GM18870 (cell line): ENCODE data around the gene PCDHGA11.
"Not testable (repeated sequence)": the region's sequence is repeated elsewhere in the genome, so short reads cannot be mapped to it uniquely, and the experiment has no call there.

Experiments used
- ATAC-seq: cut with Tn5 transposase; IDR thresholded peaks from one replicate; pipeline ENCODE4 v1.9.1; 2021; ENCODE audit warnings: moderate library complexity; ENCODE audit not compliant: unreplicated experiment

PCDHGA11 gene

GRCh38 chr5:141420855-141421488 lies at the start of gene PCDHGA11:
Gene PCDHGA11 (plus strand): TSS chr5:141421051. CDS start chr5:141421228, 177 bp downstream.
- ATAC-seq = no peak

DNA sequence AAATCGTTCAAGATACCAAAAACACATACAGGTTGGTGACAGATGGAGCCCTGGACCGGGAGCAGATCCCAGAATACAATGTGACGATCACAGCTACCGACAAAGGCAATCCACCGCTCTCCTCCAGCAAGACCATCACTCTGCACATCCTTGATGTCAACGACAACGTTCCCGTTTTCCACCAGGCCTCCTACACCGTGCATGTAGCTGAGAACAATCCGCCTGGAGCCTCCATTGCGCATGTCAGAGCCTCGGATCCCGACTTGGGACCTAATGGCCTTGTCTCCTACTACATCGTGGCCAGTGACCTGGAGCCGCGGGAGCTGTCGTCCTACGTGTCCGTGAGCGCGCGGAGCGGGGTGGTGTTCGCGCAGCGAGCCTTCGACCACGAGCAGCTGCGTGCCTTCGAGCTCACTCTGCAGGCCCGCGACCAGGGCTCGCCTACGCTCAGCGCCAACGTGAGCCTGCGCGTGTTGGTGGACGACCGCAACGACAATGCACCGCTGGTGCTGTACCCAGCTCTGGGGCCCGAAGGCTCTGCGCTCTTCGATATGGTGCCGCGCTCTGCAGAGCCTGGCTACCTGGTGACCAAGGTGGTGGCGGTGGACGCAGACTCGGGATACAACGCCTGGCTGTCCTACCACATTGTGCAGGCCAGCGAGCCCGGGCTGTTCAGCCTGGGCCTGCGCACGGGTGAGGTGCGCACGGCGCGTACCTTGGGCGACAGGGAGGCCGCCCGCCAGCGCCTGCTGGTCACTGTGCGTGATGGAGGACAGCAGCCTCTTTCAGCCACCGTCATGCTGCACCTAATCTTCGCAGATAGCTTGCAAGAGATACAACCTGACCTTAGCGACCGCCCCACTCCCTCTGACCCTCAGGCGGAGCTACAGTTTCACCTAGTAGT lies 49.0 kb upstream of the PCDHGA11 start:
- ATAC-seq = no peak

DNA sequence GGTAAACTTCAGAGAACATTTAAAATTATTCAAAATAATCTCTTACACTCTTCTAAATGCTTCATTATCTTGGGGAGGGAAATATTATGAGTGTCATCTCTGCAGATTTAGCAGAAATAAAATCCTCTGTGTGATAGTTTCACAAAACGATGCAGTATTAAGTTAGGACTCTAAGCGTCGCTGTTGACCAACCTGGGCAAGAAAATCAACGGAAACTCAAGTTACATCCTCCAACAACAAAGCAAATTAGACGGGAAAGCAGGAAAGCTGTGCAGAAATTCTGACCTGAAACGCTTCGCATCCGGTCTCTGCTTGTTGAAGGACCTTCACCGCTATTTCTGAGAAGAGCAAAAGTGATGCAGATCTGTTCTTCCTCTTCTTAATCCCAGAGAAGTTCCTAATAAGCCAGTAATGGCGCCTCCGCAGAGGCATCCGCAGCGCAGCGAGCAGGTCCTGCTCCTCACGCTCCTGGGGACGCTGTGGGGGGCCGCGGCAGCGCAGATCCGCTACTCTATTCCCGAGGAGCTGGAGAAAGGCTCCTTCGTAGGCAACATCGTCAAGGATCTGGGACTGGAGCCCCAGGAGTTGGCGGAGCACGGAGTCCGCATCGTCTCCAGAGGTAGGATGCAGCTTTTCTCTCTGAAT lies 47.1 kb upstream of the PCDHGA11 start, which contains the start of gene PCDHGA6:
Gene PCDHGA6 (plus strand): TSS at position 219 of the 645 bp plus-strand sequence. CDS start 193 bp downstream, at position 412.
- ATAC-seq = no peak

DNA sequence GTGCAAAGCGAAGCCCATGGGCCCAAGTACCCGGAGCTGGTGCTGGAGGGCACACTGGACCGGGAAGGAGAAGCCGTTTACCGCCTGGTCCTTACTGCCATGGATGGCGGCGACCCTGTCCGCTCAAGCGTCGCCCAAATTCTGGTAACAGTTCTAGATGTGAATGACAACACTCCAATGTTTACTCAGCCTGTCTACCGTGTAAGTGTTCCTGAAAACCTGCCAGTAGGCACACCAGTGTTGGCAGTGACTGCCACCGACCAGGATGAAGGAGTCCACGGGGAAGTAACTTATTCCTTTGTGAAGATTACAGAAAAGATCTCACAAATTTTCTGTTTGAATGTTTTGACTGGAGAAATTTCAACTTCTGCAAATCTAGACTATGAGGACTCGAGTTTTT lies 46.2 kb upstream of the PCDHGA11 start:
- ATAC-seq = no peak

GRCh38 chr5:141375444-141376155 lies 45.3 kb upstream of the PCDHGA11 start:
- not testable (repeated sequence) for ATAC-seq

- ATAC-seq = no peak
Measured at GRCh38 chr5:141382469-141383294, 38.2 kb upstream of the PCDHGA11 start, which contains the start of gene PCDHGA7. Gene PCDHGA7 (plus strand): TSS chr5:141382742. CDS start chr5:141382900, 158 bp downstream.

GRCh38 chr5:141383345-141383744 lies 37.5 kb upstream of the PCDHGA11 start:
- ATAC-seq = no peak

GRCh38 chr5:141384471-141385267 lies 36.2 kb upstream of the PCDHGA11 start:
- no peak for ATAC-seq

DNA sequence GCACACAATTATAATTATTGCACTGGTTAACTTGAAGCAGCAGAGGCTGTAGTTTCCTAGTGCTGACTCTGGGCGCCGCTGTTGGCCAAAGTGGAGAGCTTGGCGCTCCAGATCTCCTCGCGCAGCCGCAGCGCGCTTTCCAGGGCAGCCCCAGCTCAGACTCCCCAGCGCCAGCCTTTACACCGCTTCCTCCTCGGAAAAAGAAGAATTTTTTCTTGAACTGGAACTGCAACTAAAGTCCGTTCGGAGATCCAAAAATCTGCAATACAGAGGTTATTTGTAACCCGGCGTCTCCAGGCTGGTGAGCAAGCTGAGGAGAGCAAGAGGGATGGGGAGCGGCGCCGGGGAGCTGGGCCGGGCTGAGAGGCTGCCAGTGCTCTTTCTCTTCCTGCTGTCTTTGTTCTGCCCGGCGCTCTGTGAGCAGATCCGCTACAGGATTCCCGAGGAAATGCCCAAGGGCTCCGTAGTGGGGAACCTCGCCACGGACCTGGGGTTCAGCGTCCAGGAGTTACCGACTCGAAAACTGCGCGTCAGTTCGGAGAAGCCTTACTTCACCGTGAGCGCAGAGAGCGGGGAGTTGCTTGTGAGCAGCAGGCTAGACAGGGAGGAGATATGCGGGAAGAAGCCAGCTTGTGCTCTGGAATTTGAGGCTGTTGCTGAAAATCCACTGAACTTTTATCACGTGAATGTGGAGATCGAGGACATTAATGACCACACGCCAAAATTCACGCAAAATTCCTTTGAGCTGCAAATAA lies 33.1 kb upstream of the PCDHGA11 start, which contains the start of gene PCDHGB4:
Gene PCDHGB4 (plus strand): TSS at position 142 of the 755 bp plus-strand sequence. CDS start 187 bp downstream, at position 329.
- peak; percentile 63 for ATAC-seq

GRCh38 chr5:141388661-141389060 lies 32.2 kb upstream of the PCDHGA11 start:
- no peak for ATAC-seq

DNA sequence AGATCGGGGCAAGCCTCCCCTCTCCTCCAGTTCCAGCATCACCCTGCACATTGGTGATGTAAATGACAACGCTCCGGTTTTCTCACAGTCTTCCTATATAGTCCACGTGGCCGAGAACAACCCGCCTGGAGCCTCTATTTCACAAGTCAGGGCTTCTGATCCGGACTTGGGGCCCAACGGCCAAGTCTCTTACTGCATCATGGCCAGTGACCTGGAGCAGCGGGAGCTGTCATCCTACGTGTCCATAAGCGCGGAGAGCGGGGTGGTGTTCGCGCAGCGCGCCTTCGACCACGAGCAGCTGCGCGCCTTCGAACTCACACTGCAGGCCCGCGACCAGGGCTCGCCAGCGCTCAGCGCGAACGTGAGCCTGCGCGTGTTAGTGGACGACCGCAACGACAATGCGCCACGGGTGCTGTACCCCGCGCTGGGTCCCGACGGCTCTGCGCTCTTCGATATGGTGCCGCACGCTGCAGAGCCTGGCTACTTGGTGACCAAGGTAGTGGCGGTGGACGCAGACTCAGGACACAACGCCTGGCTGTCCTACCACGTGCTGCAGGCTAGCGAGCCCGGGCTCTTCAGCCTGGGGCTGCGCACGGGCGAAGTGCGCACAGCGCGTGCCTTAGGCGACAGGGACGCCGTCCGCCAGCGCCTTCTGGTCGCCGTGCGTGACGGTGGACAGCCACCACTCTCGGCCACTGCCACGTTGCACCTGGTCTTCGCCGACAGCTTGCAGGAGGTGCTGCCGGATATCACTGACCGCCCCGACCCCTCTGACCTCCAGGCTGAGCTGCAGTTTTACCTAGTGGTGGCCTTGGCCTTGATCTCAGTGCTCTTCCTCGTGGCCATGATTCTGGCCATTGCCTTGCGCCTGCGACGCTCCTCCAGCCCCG lies 31.5 kb upstream of the PCDHGA11 start:
- ATAC-seq = no peak

- no peak for ATAC-seq
Measured at GRCh38 chr5:141392429-141393198, 28.2 kb upstream of the PCDHGA11 start, which contains the start of gene PCDHGA8. Gene PCDHGA8 (plus strand): TSS chr5:141392633. CDS start chr5:141392814, 181 bp downstream.

GRCh38 chr5:141393267-141393666 lies 27.6 kb upstream of the PCDHGA11 start:
- ATAC-seq = no peak

GRCh38 chr5:141394401-141395187 lies 26.3 kb upstream of the PCDHGA11 start:
- not testable (repeated sequence) for ATAC-seq

DNA sequence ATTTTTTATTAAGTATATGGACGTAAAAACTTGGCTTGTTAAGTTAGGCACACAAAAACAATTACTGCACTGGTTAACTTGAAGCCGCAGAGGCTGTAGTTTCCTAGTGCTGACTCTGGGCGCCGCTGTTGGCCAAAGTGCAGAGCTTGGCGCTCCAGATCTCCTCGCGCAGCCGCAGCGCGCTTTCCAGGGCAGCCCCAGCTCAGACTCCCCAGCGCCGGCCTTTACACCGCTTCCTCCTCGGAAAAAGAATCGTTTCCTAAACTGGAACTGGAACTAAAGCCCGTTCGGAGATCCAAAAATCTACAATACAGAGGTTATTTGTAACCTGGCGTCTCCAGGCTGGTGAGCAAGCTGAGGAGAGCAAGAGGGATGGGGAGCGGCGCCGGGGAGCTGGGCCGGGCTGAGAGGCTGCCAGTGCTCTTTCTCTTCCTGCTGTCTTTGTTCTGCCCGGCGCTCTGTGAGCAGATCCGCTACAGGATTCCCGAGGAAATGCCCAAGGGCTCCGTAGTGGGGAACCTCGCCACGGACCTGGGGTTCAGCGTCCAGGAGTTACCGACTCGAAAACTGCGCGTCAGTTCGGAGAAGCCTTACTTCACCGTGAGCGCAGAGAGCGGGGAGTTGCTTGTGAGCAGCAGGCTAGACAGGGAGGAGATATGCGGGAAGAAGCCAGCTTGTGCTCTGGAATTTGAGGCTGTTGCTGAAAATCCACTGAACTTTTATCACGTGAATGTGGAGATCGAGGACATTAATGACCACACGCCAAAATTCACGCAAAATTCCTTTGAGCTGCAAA lies 22.9 kb upstream of the PCDHGA11 start, which contains the start of gene PCDHGB5:
Gene PCDHGB5 (plus strand): TSS at position 192 of the 796 bp plus-strand sequence. CDS start 181 bp downstream, at position 373.
- ATAC-seq = not testable (repeated sequence)
